ENCODE results near the gene PIP5K1C.
A peak's percentile ranks its signal among the peaks of the same experiment; 100 is the strongest.

The PIP5K1C gene

DNA sequence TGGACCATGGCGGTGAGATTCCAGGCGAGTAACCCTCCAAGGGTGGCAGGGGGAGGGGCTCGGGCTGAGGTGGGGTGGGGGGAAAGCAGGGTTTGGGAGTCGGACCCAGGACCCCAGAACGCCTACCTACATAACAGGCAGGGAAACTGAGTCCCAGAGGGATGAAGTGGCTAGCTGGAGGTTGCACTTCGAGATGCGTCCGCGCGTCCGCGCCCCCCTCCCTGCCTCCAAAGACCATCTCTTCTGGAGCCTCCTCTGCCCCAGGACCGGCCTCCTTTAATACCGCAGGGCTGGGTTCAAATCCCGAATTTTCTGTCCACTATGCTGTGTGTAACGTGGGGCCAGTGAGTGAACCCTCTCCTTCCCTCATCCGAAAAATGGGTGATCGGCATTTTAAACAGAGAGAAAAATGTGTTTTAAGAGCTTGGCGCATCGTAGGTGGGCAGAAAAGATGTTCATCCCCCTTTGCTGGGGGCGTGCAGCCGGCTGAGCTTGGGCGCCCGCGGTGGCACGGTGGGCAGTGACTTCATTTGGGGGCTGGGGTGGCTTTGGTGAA lies 21.7 kb upstream of the PIP5K1C start:
- no peak for DNase-seq (ENCODE audit: low read depth)

DNA sequence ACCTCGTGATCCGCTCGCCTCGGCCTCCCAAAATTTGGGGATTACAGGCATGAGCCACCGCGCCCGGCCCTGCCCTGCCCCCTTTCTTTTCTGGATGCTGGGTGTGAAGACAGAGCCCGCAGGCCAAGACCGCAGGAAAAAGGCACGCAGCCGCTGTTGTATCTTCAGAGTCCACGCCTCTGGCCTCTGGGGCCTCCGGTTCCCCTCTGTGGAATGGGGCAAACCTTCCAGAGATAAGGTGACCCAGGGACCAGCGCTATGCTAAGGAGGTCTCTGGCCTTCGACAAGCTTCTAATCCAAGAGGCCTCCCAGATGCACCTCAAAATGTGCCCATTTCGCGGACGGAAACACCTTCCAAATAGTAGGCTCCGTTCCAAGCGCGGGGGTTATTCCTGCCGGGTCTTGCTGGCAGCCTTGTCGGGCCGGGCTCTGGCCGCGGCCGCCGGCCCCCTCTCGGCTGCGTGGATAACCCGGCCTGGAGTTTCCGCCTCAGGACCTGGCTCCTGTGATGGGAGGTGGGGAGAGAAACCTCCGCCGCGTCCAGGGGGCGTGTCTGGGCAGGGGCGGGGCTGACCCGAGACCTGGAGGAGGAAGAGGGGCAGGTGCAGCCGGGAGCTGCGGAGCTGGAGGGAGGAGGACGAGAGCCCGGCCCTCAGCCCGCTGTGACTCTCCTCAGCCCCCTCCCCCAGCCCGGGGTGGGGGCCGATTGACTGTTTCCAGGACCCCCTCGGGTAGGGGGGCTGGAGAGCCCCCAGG lies 21.0 kb upstream of the PIP5K1C start:
- DNase-seq (ENCODE audit: low read depth) = no peak

DNA sequence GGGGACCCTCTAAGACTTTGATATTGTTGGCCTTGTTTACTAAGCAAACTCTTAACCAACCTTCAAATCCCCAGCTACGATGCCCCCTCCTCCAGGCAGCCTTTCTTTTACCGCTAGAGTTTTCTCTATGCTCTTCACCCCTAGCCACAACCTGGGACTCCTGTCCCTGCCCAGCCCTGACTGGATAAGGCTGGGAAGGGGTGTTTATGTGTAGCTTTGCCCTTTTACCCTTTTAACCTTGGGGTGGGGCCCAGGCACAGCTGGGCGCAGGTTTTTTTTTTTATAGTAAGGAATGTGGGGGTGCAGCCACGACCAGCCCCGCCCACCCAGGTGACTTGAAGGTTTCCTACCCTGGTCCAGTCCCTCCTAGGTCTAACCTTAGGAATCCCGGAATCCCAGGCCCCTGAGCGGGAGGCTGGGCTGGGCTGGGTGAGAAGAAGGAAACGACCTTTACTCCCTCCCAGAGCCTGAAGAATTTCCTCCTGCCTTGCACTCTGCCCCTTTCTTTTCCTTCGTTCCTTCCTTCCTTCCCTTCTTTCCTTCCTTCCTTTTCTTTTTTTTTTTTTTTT lies 20.2 kb upstream of the PIP5K1C start:
- DNase-seq (ENCODE audit: low read depth) = no peak

DNA sequence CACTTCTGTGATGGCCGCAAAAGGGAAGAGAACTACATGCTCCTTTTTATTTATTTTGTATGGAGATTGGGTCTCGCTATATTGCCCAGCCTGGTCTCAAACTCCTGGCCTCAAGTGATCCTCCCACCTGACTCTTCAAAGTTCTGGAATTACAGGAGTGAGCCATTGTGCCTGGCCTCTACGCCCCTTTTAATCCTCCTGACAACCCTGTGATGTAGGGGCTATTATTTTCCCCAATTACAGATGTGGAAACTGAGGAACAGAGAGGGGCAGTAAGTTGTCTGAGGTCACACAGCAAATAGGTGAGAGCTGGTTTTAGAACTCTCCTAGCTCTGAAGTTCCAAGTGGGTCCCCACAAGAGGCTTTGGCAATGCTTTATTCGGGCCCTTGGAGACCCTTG lies 19.6 kb upstream of the PIP5K1C start:
- DNase-seq (ENCODE audit: low read depth) = no peak

DNA sequence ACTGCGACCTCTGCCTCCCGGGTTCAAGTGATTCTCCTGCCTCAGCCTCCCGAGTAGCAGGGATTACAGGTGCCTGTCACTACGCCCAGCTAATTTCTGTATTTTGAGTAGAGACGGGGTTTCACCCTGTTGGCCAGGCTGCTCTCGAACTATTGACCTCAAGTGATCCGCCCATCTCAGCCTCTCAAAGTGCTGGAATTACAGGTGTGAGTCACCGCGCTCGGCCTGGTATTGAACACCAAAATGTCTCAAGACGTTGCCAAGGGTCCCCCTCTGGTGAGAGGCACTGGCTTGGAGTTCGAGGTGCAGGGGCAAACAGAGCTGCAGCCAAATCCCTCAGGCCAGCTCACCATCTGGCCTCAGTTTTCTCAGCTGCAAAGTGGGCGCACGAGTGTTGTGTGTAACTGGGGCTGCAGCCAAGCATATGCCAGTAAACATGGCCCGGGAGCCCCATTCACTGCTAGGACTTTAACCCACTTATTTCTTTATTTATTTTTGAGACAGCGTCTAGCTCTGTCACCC lies 15.9 kb upstream of the PIP5K1C start:
- DNase-seq (ENCODE audit: low read depth) = no peak

DNA sequence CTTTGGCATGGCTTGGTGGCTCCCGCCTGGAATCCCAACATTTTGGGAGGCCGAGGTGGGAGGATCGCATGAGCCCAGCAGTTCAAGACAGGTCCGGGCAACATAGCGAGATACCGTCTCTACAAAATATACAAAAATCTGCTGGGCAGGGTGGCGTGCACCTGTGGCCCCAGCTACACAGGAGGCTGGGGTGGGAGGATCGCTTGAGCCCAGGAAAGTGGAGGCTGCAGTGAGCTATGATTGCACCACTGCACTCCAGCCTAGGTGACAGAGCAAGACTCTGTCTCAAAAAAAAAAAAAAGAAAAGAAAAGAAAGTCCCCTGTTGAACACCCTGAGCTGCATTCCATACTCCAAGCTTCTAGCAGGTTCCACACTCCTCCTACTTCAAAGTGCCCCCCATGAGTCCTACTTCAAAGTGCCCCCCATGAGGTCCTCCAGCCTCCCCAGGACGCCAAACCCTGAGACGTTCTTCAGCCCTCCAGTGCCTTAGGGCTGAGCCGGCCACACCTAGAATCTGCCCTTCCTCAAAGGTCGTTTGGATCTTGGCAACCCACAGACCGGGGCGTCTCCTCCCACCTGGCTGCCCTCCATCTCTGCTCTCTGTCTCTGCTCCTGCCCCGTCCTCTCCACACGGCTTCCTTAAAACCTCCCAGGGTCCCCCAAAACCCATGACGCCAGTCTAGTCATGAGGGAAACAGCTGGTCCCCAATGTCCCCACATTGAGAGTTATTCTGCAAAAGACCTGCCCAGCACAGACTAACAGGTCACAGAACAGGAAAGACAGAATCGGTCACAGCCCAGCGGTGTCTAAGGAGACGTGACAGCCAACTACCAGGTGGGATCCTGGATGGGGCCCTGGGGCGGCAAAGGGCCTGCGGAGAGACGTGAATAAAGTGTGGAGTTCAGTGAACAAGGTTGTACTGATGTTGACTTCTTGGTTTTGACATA lies 12.7 kb upstream of the PIP5K1C start:
- DNase-seq (ENCODE audit: low read depth) = no peak

DNA sequence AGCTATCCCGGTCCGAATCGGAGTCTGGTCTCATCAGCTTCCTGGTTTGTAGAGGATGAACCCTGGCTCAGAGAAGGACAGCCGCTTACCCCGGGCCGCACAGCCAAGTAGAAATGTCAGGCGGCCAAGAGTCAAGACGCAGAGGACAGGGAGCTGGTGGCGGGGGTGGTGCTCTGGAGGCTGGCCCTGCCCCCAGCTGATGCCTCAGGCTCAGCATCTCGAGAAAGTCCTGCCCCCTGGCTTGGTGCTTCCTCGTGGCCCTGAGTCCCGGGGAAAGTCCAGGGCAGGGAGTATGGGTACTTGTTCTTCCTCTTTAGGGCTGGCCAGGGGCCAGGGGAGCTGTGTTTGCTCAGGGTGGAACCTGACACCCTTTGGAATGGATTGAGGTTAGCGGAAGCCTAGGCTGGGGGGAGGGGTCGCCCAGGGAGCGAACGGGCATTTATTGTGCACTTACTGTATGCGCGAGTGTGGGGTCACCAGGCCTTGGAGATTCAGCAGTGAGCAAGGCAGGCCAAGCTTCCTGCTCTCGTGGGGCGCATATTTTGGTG lies 10.1 kb upstream of the PIP5K1C start:
- no peak for DNase-seq (ENCODE audit: low read depth)

DNA sequence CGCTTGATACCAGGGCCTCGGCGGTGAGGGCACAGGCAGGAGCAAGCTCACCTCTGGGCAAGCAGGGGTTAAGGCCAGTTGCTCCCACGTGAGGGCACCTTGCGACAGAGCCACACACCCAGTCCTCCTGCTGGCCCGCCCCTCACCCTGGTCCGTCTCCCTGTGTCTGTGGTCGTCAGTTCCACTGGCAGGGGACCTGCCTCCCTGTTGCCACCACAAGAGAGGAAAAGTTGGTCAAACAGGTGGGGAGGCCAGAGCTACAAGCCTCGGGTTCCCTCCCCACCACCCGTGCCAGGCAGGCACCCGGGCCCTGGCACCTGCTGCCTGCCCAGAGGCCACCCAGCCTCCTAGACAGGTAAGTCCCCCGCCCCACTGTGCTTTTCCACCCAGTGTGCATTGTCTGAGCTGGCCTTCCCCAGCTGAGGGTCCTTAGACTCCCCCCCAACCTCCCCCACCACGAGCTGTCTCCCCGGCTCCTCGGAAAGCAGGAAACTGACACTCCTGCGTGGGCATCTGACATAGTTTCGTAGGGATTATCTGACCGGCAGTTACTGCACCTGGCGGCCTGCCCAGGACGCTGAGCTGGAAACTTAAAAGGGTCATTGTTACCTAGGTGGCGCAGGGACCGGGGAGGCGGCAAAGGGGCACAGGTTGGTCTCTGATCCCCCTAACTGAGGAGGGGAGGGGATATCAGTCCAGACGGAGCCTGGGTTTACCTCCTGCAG lies 8.1 kb upstream of the PIP5K1C start, which contains the start of gene TJP3:
Gene TJP3 (plus strand): TSS at position 178 of the 725 bp plus-strand sequence. CDS start 20,049 bp downstream, outside the sequence.
- no peak for DNase-seq (ENCODE audit: low read depth)

DNA sequence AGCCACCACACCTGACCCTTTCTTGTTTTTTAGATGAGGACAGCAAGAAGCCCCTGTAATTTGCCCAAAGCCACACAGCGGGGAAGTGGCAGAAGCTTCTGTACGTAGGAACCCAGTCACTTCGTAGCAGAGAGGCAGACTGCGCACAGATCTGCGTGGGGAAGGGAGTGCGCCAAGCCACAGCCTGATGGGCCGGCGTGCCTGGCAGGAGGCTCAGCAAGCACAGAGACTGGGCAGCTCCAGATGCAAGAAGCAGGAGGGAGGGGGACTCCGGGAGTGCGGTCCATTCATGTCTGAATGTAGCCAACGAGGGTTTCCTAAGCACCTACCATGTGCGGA lies 7.6 kb upstream of the PIP5K1C start:
- DNase-seq (ENCODE audit: low read depth) = no peak

DNA sequence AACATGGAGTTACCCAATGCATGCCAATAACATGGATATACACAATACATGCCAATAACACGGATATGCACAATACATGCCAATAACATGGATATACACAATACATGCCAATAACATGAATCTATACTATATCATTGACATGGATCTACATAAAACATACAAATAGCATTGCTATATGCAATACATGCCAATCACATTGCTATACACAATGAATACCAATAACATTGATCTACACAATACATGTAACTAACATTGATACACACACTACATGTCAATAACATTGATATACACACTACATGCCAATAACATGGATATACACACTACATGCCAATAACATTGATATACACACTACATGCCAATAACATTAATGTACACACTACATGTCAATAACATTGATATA lies 932 bp upstream of the PIP5K1C start:
- DNase-seq (ENCODE audit: low read depth) = no peak

DNA sequence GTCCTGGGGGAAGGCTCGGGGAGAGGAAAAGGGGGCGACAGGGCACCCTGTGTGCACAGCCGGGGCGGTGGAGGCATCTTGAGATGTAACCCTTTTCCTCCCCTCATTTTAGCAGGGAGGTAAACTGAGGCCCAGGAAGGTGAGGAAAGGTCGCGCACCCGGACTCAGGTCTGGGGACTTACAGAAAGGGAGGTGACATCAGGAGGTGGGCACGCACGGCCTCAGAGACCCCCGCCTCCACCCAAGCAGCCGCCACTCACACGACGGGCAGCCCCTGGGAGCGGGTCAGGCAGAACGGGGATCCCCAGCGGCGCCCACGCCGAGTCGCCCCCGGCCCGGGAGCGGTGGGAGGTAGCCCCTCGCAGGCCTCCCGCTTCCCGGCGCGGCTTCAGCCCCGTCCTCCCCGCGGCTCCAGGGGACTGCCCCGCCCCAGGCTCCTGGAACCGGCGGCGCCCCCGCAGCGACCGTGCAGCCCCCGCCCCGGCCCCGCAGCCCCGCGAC lies 477 bp downstream of the PIP5K1C start:
- DNase-seq (ENCODE audit: low read depth) = no peak

DNA sequence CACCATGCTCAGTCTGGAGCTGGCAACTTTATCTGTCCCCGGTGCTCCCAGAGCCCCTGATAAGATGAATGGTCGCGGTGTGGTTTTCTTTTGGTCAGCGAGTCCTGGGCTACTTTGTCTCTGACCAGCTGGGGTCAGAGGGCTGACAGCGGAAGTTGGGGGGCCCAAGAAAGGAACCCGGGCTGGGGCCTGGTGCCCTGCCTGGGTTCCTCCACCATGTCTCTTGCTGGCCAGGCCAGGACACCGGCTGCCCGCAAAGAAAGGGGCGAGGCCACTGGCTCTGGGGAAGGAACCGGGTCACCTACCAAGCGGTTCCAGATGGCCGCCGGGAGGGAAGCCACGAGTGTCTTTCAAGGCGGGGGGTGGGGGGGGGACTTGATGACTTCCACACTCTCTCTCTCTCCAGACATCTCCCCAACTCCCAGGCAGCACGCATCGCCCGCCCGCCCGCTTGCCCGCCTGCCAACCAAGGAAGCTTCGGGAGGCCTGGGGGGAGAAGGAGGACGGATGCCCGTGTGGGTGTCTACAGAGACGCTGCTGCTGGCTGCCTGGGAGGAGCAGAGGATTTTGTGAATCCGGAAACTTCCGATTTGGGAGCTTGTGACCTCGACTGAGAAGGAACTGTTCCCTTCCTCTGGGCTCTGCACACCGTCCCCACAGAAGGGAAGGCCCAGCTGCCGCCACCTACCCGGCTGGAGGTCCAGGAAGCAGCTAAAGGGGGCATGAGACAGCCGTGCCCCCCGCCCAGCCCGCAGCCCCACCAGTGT lies 1.1 kb downstream of the PIP5K1C start:
- peak; percentile 29 for DNase-seq (ENCODE audit: low read depth)

DNA sequence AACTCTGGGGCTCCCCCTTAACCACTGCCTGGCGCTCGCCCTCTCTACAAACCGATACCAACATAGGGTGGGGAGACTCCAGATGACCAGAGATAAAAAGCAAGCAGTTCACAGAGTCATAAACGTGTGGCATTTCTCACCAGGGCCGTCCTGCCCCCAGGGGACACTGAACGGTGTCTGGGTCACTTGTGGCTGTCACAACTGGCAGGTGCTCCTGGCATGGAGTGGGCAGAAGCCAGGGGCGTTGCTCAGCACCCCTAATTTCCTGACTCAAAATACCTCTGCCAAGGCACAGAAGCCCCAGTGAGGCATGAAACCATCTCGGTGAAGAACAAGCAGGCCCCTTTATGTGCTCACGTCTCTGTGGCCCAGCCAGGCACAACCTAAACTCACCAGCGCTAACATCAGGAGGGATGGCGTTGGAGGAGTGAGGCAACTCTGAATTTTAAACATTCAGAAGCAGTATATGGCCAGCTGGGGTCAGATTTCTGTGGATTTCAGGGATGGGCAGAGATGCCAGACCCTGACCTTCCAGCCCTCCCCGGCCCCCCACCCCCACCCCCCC lies 1.8 kb downstream of the PIP5K1C start:
- no peak for DNase-seq (ENCODE audit: low read depth)

DNA sequence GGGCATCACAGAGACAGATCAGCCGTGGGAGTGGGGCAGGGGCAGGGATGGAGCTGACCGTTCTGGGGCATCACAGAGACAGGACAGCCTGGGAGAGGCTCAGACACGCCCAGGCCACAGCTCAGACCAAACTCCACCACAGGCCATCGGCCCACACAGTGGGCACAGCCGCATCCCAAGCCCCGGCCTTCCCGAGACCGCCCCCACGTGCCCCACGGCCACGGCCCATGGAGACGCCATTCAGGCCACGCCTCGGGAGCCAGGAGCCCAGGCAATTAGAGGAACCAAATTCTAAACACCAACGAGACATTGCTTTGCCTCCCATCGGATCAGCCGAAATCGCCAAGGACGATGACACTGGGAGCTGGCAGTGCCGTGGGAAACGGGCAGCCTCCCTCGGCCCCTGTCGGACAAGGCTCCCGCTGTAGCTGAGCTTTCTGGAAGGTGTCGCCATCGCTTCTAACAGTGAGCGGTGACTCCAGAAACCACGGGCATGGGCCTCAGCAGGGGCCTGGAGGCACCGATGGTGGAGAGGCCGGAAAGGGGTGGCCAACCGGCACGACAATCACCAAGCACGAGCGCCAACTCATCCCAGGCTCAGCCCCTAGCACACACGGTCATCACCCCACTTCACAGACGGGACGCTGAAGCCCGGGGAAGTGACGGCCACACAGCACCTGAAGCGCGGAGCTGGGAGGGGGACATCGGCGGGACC lies 2.4 kb downstream of the PIP5K1C start:
- no peak for DNase-seq (ENCODE audit: low read depth)

DNA sequence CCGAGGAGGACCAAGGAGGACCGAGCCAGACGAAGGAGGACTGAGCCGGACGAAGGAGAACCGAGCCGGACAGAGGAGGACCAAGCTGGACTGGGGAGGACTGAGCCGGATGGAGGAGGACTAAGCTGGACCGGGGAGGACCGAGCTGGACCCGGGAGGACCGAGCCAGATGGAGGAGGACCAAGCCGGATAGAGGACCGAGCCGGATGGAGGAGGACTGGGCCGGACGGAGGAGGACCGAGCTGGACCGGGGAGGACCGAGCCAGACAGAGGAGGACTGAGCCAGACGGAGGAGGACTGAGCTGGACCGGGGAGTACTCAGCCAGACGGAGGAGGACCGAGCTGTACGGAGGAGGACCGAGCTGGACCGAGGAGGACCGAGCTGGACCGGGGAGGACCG lies 3.2 kb downstream of the PIP5K1C start:
- no peak for DNase-seq (ENCODE audit: low read depth)

DNA sequence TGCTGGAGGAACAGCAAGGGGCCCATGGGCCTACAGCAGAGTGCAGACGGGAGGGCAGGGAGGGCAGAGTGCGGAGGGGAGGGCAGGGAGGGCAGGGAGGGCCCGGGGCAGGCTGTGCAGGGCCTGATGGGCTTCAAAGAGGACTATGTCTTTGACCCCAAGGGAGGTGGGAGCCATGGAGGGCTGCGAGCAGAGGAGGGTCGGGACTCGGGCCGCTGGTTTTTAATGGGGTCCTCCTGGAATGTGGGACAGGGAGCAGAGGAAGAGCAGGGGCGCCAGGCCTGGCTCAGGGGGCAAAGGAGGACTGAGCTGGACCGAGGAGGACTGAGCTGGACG lies 3.6 kb downstream of the PIP5K1C start:
- DNase-seq (ENCODE audit: low read depth) = no peak

DNA sequence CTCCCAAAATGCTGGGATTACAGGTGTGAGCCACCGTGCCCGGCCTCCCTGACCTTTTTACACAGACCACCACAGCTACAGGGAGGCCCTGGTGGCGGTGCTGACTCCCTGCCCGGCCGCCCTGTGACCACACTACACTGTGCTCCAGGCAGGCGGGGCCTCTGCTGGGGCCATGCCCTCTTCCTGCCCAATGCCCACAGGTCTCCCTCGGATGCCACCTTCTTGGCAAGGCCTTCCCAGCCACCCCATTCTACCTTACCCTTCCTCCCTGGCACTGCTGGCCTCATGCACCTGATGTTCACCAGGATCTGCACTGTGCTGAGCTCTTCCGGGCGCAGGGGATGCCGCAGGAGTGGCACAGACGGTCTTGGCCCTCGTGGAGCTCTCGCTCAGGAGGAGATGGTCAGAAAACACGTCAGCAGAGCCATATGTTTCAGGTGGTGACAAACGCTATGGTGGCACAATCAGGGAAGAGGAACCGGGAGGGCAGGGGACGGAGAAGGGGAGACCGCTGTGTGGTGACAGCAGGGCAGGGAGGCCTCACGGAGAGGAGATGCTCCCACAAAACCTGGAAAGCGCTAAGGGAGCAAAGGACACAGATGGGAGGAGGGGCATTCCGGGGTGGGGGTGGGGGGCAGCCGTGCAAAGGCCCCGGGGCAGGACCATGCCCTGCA lies 4.1 kb downstream of the PIP5K1C start:
- DNase-seq (ENCODE audit: low read depth) = no peak

DNA sequence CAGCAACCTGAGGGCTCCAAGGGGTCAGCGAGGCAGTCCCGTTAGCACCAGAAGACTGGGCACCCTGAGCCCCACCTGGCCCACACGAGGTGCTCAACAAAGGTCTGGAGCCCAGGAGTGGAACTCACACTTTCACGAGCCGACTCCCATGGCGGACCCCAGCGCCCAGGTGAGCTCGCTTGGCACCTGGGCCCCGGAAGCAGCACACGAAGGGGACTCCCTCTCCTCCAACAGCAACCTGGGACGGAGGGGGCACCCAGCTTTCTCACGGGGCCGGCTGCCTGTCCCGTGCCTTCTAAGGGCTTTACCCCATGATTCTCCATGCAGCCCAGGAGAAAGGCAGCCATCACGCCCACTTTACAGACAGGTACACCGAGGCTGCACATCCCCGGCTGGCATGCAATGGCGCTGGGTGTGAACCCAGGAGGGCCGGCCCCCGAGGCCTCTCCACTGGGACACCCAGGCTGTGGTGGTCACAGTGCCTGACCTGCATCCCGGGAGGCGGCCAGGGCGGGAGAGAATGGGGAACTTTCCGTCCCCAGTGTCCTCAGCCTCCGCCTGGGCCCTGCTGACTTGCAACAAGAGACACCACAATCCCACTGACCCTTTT lies 5.0 kb downstream of the PIP5K1C start:
- no peak for DNase-seq (ENCODE audit: low read depth)

All from HS-5 (cell line).